NK-92 (cell line): Measurements from ENCODE around the gene C2CD4B.

Source experiments
- DNase-seq: peaks from one replicate; lab custom pipeline; 2025; ENCODE audit not compliant: unreplicated experiment; lab: John Stamatoyannopoulos, UW

C2CD4B gene

GRCh38 chr15:62150445-62150844 is 14.6 kb downstream of the C2CD4B start:
- DNase-seq = no peak

- DNase-seq = no peak
Measured at GRCh38 chr15:62149729-62150128, 15.4 kb downstream of the C2CD4B start.

- no peak for DNase-seq
Measured at GRCh38 chr15:62147551-62147950, 17.5 kb downstream of the C2CD4B start.

DNA sequence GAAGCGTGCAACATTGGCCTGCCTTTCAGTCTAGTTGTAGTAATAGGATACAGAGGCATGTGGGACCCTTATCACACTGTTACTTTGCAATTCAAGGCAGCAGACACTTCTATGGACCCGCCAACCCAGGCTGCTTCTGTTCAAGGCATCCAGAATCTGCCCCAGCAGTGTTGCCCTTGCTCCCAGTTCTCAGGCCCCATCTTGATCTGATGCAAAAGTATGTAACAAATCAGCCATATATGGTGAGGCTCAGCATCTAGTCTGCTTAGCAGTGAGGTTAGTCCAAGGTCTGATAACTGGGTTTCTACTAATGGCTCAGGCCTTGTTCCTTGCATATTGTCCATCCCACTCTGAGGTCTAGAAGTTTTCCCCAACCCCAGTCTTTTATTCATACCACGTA is 17.9 kb downstream of the C2CD4B start:
- DNase-seq = no peak

DNA sequence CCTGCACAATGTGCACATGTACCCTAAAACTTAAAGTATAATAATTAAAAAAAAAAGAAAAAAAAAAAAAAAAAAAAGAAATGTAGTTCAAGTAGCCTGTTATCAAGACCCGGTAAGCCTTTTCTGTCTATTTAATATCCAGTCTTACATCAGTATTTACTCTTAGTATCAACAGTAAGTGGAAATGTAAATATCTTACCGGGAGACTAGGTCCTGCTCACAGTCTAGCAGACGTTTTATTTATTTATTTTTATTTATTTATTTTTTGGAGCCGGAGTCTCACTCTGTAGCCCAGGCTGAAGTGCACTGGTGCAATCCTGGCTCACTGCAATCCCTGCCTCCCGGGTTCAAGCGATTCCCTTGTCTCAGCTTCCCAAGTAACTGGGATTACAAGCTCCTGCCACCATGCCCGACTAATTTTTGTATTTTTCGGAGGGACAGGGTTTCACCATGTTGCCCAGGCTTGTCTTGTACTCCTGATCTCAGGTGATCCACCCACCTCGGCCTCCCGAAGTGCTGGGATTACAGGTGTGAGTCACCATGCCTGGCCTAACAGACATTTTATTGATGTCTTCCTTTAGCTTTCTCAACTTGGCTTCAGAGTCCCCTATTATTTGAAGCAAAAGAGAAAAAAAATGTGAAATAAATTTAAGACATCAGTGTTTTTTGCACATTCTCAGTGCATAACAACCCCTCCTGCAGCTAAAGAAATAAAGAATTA is 19.9 kb downstream of the C2CD4B start:
- no peak for DNase-seq

- DNase-seq = no peak
Measured at GRCh38 chr15:62142736-62143135, 22.3 kb downstream of the C2CD4B start.

- no peak for DNase-seq
Measured at GRCh38 chr15:62141643-62142588, 23.2 kb downstream of the C2CD4B start.

DNA sequence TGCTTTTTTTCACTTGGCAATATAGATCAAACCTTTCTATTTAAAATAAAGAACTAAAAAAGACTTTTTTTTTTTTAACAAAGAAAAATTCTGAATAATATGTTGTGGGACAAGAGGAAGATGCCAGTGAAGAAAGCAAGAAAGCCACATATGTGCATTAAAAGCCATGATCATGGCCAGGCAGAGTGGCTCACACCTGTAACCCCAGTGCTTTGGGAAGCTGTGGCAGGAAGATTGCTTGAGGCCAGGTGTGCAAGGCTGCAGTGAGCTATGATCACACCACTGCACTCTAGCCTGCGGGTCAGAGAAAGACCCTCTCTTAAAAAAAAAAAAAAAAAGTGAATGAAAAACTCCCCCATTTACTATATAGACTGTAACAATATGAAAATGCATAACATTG is 23.9 kb downstream of the C2CD4B start:
- no peak for DNase-seq

DNA sequence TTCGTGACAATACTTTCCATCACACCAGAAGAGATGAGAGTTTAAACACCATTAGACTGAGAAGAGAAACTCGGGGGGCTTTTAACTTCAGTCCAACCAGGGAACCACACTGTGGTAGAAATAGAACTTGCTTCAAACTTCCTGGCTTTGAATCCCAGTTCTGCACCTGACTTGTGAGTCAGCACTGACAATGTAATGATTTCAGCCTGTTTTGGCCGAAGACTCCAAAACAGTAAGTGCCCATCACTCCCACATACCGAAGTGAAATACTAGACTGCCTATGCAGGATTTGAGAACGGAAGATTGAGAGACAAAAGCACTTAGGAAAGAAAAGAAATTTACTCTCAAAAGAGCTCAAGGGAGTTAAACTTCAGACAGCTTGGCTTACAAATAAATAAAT is 27.0 kb downstream of the C2CD4B start:
- DNase-seq = no peak

DNA sequence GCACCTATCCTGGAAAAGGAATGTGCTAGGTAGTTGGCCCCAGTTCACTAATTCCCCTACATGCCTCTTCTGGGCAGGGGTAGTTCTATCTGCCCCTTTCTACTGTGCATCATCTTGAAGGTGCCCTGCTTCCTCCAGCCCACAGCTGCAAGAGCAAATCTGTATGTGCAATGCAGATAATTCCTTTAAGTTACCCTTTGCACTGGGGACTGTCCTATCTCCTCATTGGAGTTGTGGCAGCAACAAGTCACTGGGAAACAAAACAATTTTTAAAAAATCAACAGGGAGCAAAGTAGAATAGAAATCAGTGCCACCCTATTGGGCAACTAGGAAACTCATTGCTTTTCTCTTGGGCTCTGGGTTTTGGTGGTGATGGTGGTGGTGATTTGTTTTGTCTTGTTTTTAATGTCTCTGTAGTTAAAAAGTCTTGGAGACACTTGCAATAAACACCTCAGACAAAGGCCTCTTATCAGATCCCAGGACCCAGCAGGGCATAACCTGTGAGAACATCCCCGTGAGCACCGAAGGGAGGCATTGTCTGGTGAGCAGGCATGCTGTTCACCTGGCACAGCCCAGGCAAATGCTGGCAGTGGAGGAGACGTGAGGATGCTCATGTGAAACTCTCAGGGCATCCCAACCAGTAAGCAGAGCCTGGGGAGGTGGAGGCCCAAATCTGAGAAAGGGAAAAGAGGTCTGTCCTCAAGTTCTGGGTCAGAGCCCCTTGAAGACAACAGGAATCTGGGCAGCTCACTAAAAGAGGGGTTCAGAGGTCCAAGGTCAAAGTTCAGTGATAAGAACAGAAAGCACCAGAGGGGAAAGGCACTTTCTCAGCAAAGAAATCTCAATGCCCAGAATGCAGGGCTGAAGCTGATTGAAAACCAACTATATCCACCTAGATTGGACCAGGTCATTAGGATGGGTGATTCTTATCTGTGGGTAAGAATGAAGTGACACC is 27.9 kb downstream of the C2CD4B start:
- DNase-seq = no peak

GRCh38 chr15:62135532-62136134 is 29.5 kb downstream of the C2CD4B start:
- no peak for DNase-seq

GRCh38 chr15:62133141-62133540 is 31.9 kb downstream of the C2CD4B start:
- DNase-seq = no peak

- DNase-seq = no peak
Measured at GRCh38 chr15:62128916-62129315, 36.2 kb downstream of the C2CD4B start.

- no peak for DNase-seq
Measured at GRCh38 chr15:62126364-62126763, 38.7 kb downstream of the C2CD4B start.

DNA sequence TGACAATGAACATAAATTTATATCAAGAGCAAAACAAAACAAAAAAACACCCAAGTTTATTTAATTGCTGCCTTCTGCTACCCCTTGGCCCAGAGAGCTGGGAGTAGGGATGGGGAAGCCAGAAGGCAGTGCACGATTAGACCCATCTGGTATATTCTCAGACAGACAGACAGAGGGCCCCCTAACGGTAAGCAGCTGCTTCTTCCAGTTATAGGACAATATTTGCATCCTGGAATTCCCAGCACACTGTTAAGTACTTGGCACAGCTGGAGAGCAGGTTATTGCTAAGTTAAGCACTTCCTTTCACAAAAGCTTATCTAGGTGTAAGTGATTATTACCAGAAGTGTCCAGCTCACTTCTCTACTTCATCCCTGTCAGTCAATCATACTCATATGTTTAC is 39.3 kb downstream of the C2CD4B start:
- DNase-seq = no peak

- no peak for DNase-seq
Measured at GRCh38 chr15:62124973-62125303, 40.1 kb downstream of the C2CD4B start.

GRCh38 chr15:62124176-62124972 is 40.7 kb downstream of the C2CD4B start:
- no peak for DNase-seq

DNA sequence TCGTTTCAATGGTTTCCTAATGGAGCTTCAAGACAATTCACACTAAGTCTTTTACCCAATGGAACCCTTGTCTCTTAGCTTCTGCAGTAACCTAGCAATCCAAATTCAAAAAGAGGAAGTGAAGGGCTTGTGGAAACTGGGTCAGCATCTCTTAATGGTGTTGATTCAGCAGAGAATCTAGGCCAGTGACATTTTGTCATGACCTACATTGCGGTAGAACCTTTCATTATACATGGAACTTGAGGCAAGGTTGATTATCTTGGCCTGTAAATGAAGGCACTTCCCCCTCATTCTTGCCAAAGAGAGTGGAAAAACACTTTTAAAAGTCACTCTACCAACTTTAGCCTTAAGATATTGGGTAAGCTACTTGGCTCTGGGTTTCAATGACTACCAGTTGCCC is 42.8 kb downstream of the C2CD4B start:
- no peak for DNase-seq

DNA sequence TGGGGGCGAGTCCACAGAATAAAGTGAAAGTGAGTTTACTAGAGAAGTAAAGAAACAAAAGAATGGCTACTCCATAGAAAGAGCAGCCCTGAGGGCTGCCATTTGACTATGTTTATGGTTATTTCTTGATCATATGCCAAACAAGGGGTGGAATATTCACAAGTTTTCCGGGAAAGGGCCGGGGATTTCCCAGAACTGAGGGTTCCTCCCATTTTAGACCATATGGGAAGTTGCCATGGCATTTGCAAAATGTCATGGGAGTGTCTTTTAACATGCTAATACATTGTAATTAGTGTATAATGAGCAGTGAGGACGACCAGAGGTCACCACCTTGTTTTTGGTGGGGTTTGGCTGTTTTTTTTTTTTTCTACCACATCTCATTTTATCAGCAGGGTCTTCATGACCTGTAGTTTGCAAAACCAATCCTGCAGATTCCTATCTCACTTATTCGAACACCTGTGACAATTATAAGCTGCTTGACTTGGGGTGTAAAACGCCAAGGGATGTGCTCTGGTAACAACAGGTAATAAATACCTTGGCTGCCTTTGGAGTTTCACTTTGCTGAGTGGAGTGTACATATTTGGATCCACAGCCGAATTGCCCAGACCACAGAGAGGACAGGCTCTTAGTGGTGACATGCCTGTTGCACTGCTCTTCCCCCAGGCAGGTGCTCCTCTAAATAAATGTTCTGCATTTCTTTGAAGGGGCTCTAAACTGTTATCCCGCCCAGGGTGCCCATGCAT is 43.6 kb downstream of the C2CD4B start:
- DNase-seq = no peak
